H1 (cell line): ENCODE measurements around the gene MLPH. TPM values are rescaled to one million over a fixed set of nuclear protein-coding genes. Genes with fewer than 3 reads are reported as not detected.
A peak's percentile ranks its signal among the peaks of the same experiment; 100 is the strongest.

Source experiments
- CTCF ChIA-PET: fragments of 300-600 bp; sonication (Branson Sonifier 250); formaldehyde crosslinking; loops from one replicate; lab custom pipeline; 2021; ENCODE audit not compliant: partially characterized antibody; lab: Charles Lee
- POLR2A ChIA-PET: fragments of 300-600 bp; sonication (Branson Sonifier 250); formaldehyde crosslinking; loops from one replicate; lab custom pipeline; 2021; ENCODE audit warnings: inconsistent platforms; ENCODE audit not compliant: partially characterized antibody; lab: Charles Lee
- DNase-seq, 2 experiments: peaks; one replicate each; pipeline versions ENCODE4 v3.0.0 to v3.0.0-alpha.2; 2010 to 2022; ENCODE audit warnings: low spot score in 2 of 2, low read depth in 1 of 2, mixed read lengths in 1 of 2
- FAIRE-seq: peaks from 2 replicates; lab custom pipeline; 2011; peaks lifted over from hg19 to GRCh38; lab: Jason Lieb, UNC
- H2AFZ ChIP-seq: 2 replicates; pipeline ENCODE4 v1.8.1; 2012; ENCODE audit warnings: low read length, inconsistent platforms
- H2AK5ac ChIP-seq: 2 replicates; pipeline ENCODE4 v1.6.1; 2013; ENCODE audit warnings: low read depth, low read length
- H2BK120ac ChIP-seq: replicated peaks from 2 replicates; pipeline ENCODE3; 2013; ENCODE audit warnings: low read depth, low read length, inconsistent platforms
- H2BK12ac ChIP-seq: 2 replicates; pipeline ENCODE4 v1.6.1; 2013; ENCODE audit warnings: low read depth, low read length
- H2BK15ac ChIP-seq: 2 replicates; pipeline ENCODE4 v1.6.1; 2013; ENCODE audit warnings: low read length
- H2BK20ac ChIP-seq: 2 replicates; pipeline ENCODE4 v1.6.1; 2013; ENCODE audit warnings: low read length
- H2BK5ac ChIP-seq: 2 replicates; pipeline ENCODE4 v1.6.1; 2013; ENCODE audit warnings: low read depth, low read length
- H3K14ac ChIP-seq: 2 replicates; pipeline ENCODE4 v1.6.1; 2013; ENCODE audit warnings: inconsistent platforms; ENCODE audit not compliant: insufficient read length
- H3K18ac ChIP-seq: 2 replicates; pipeline ENCODE4 v1.6.1; 2013; ENCODE audit warnings: low read length; ENCODE audit errors: extremely low read depth
- H3K23ac ChIP-seq: 2 replicates; pipeline ENCODE4 v1.6.1; 2013; ENCODE audit warnings: inconsistent platforms; ENCODE audit not compliant: insufficient read length
- H3K23me2 ChIP-seq: 2 replicates; pipeline ENCODE4 v1.6.1; 2013; ENCODE audit warnings: low read depth, low read length
- H3K27ac ChIP-seq: 2 replicates; pipeline ENCODE4 v1.6.1; 2011; ENCODE audit warnings: low read depth, low read length, inconsistent platforms
- H3K27me3 ChIP-seq, 4 experiments: replicated peaks in 1 of 4; 1 replicate in 1 of 4; 2 replicates in 3 of 4; pipeline versions ENCODE4 v1.6.1 to v1.8.1; 2011 to 2013; ENCODE audit warnings: low read length in 3 of 4, mild to moderate bottlenecking in 3 of 4, inconsistent platforms in 2 of 4, mixed read lengths in 2 of 4, moderate library complexity in 1 of 4; ENCODE audit not compliant: control insufficient read depth in 3 of 4, insufficient read depth in 3 of 4; ENCODE audit errors: extremely low read depth in 1 of 4
- H3K36me3 ChIP-seq, 4 experiments: 2 replicates each; pipeline versions ENCODE4 v1.6.1 to v1.8.1; 2011 to 2013; ENCODE audit warnings: mild to moderate bottlenecking in 4 of 4, low read length in 3 of 4, moderate library complexity in 2 of 4, control low read depth in 1 of 4, inconsistent platforms in 1 of 4; ENCODE audit not compliant: insufficient read depth in 4 of 4, control insufficient read depth in 2 of 4
- H3K4ac ChIP-seq: replicated peaks from 2 replicates; pipeline ENCODE3; 2013; ENCODE audit warnings: low read length, low read depth, mixed read lengths, inconsistent platforms; ENCODE audit not compliant: insufficient read length
- H3K4me1 ChIP-seq, 4 experiments: replicated peaks in 1 of 4; 1 replicate in 1 of 4; 2 replicates in 3 of 4; pipeline versions ENCODE4 v1.6.1 to v1.8.1; 2011 to 2013; ENCODE audit warnings: low read length in 3 of 4, inconsistent platforms in 2 of 4, mixed read lengths in 1 of 4; ENCODE audit not compliant: insufficient read depth in 4 of 4, control insufficient read depth in 3 of 4
- H3K4me2 ChIP-seq, 2 experiments: 2 replicates each; pipeline versions ENCODE4 v1.6.1 to v1.8.1; 2011 to 2013; ENCODE audit warnings: low read depth in 2 of 2, low read length in 2 of 2, control low read depth in 1 of 2, inconsistent platforms in 1 of 2, mild to moderate bottlenecking in 1 of 2; ENCODE audit not compliant: insufficient read depth in 1 of 2
- H3K4me3 ChIP-seq, 4 experiments: fragments of 200-600, 300-600 bp in 1 of 4; sonication (generic), shearing (Covaris generic), sonication (Bioruptor Twin) in 1 of 4; 2 replicates each; pipeline versions ENCODE4 v1.5.1 to v1.8.1; 2011 to 2016; ENCODE audit warnings: low read length in 4 of 4, low read depth in 3 of 4, control low read depth in 2 of 4, inconsistent platforms in 2 of 4, mild to moderate bottlenecking in 2 of 4, mixed read lengths in 1 of 4, moderate library complexity in 1 of 4; ENCODE audit not compliant: insufficient read depth in 2 of 4; ENCODE audit errors: extremely low read depth in 1 of 4
- H3K56ac ChIP-seq: replicated peaks from 2 replicates; pipeline ENCODE3; 2013; ENCODE audit warnings: low read depth, mild to moderate bottlenecking, mixed read lengths, low read length, inconsistent platforms; ENCODE audit not compliant: insufficient read length
- H3K79me1 ChIP-seq: 2 replicates; pipeline ENCODE4 v1.6.1; 2013; ENCODE audit warnings: low read depth, low read length, control low read depth
- H3K79me2 ChIP-seq, 2 experiments: 2 replicates each; pipeline versions ENCODE4 v1.6.1 to v1.8.1; 2012 to 2013; ENCODE audit warnings: low read length in 2 of 2, mild to moderate bottlenecking in 2 of 2, inconsistent platforms in 1 of 2; ENCODE audit not compliant: insufficient read depth in 2 of 2, control insufficient read depth in 1 of 2
- H3K9ac ChIP-seq, 4 experiments: replicated peaks in 1 of 4; 1 replicate in 1 of 4; 2 replicates in 3 of 4; pipeline versions ENCODE4 v1.6.1 to v1.8.1; 2011 to 2013; ENCODE audit warnings: low read depth in 3 of 4, low read length in 3 of 4, control low read depth in 2 of 4, mild to moderate bottlenecking in 2 of 4, moderate library complexity in 2 of 4, inconsistent platforms in 1 of 4; ENCODE audit errors: extremely low read depth in 1 of 4
- H3K9me3 ChIP-seq, 2 experiments: 2 replicates each; pipeline versions ENCODE4 v1.6.1 to v1.8.1; 2012 to 2013; ENCODE audit warnings: mild to moderate bottlenecking in 2 of 2, moderate library complexity in 2 of 2, control low read depth in 1 of 2, inconsistent platforms in 1 of 2, low read depth in 1 of 2, low read length in 1 of 2, mixed read lengths in 1 of 2; ENCODE audit not compliant: insufficient read depth in 2 of 2
- H4K20me1 ChIP-seq, 2 experiments: replicated peaks in 1 of 2; 2 replicates each; pipeline versions ENCODE3 to v1.8.1; 2011 to 2013; ENCODE audit warnings: inconsistent platforms in 2 of 2, low read length in 2 of 2, mild to moderate bottlenecking in 1 of 2; ENCODE audit not compliant: insufficient read depth in 2 of 2, control insufficient read depth in 1 of 2
- H4K5ac ChIP-seq: 2 replicates; pipeline ENCODE4 v1.6.1; 2013; ENCODE audit warnings: low read length, low read depth, mixed read lengths, inconsistent platforms; ENCODE audit not compliant: insufficient read length
- H4K8ac ChIP-seq: 2 replicates; pipeline ENCODE4 v1.8.0; 2013; ENCODE audit warnings: mild to moderate bottlenecking, moderate library complexity, low read length, inconsistent platforms; ENCODE audit not compliant: insufficient read depth; ENCODE audit errors: extremely low read depth
- H4K91ac ChIP-seq: replicated peaks from 2 replicates; pipeline ENCODE3; 2013; ENCODE audit warnings: low read length, mixed read lengths, inconsistent platforms; ENCODE audit not compliant: insufficient read length
- SUZ12 ChIP-seq: fragments of 200-600 bp; sonication (generic); IDR thresholded peaks from 2 replicates; pipeline ENCODE4 v1.6.1; 2012; ENCODE audit warnings: mild to moderate bottlenecking, inconsistent platforms, low read length, moderate library complexity, mixed read lengths
- WGBS, 2 experiments: shearing (Covaris generic) in 1 of 2; methylation state at CpG; one replicate each; pipeline versions ENCODE4 v1.1.6 to v1.1.7; 2013 to 2015; ENCODE audit warnings: low lambda C conversion rate in 2 of 2, mixed read lengths in 2 of 2, inconsistent platforms in 1 of 2, low coverage in 1 of 2, missing lambda C conversion rate in 1 of 2; ENCODE audit not compliant: insufficient replicate concordance in 2 of 2, insufficient coverage in 1 of 2, insufficient read length in 1 of 2; ENCODE audit errors: extremely low coverage in 1 of 2, missing lambda C conversion rate in 1 of 2; 5-methylcytosine and 5-hydroxymethylcytosine counted together
- polyA plus RNA-seq, 7 experiments: library from polyadenylated mRNA; depleted of rRNA in 3 of 7; stranded (reverse) in 5 of 7; unstranded in 2 of 7; fragments of >200 nt in 5 of 7; fragments of 200-250 nt in 2 of 7; gene quantifications; 1 replicate in 5 of 7; 2 replicates in 1 of 7; 4 replicates in 1 of 7; pipeline versions ENCODE4 v1.2.1 to v1.2.3, GENCODE V29; 2011 to 2013; ENCODE audit warnings: missing spikeins in 2 of 7, mixed read lengths in 2 of 7
- total RNA-seq: library from RNA; stranded (reverse); fragmentation: NEBNext Ultra II Directional; extraction: Animal tissue kit (Norgen Biotek cat#: 25700); gene quantifications from 2 replicates; pipeline ENCODE4 v1.2.1, GENCODE V29; 2021

Gene MLPH
- total and polyA plus RNA-seq, 2 of the 8 experiments (the other 6 are each of a cell fraction or from before 2014, with no cell fraction given), result 12.7 to 17.0 TPM

- Histone ChIP-seq H2BK20ac (no peak overlapping the region), H3K4me1 (peaks cover 0 to 8% (median 4%) of the 10 kb centered on the region in 4 experiments; a peak in 3 of 7 replicates), H4K20me1 (peaks cover 0 to 3% of the 10 kb centered on the region in 2 experiments), H3K14ac (no peak overlapping the region), H3K36me3 (peaks cover 0 to 3% (median 1%) of the 10 kb centered on the region in 4 experiments; a peak in 1 of 8 replicates), H4K8ac (no peak overlapping the region), H3K23me2 (no peaks in the 10 kb centered on the region; the same call in 1 of the 2 replicates), H3K18ac (no peak overlapping the region), H3K56ac (no peak overlapping the region), H3K9me3 (no peaks in the 10 kb centered on the region), H3K79me1 (no peaks in the 10 kb centered on the region; the same call in 1 of the 2 replicates), H3K79me2 (no peaks in the 10 kb centered on the region), H2AFZ (no peak overlapping the region), H2BK5ac (no peak overlapping the region), H3K23ac (no peak overlapping the region), H2BK12ac (no peak overlapping the region), H4K91ac (no peak overlapping the region), H3K27ac (peak overlapping the region; percentile 34; the same call in 1 of the 2 replicates), H2BK120ac (no peak overlapping the region), H3K27me3 (no peaks in the 10 kb centered on the region), H2AK5ac (no peak overlapping the region), H3K4me2 (no peak overlapping the region), H3K4me3 (no peak overlapping the region), H3K9ac (no peak overlapping the region), H2BK15ac (no peak overlapping the region), H4K5ac (no peak overlapping the region), H3K4ac (no peak overlapping the region)
- DNase-seq (no peak), FAIRE-seq (no peak)
- ChIA-PET CTCF (interaction anchor here (0.6 to 8.1 kb wide), 17 partner anchors 11 to 408 kb away, joined by 3 to 107 read pairs (median 7); no protein-coding TSS in a partner anchor), POLR2A (interaction anchor here (1.1 to 4.1 kb wide), 4 partner anchors 9 to 103 kb away, joined by 3 to 27 read pairs (median 10); partner anchors contain the start of gene RAB17)
- WGBS, 2 experiments, result 87% methylated on average over 8 of the region's 8 CpGs; no CpG with 5 or more reads in 1 of the 2 experiments
- TF ChIP-seq SUZ12, result no peak
Observed at GRCh38 chr2:237573721-237574415, 86.8 kb downstream of the MLPH start.
